GM11168 (cell line): Measurements from ENCODE around the gene IZUMO1.
"Not testable (repeated sequence)": the region's sequence is repeated elsewhere in the genome, so short reads cannot be mapped to it uniquely, and the experiment has no call there.

Experiments
- in situ Hi-C: fragments of 300-500 bp; cut with MboI; formaldehyde crosslinking; loops from one replicate; pipeline ENCODE4 v1.12.0; 2022; ENCODE audit warnings: low sequenced_read_pairs; ENCODE audit not compliant: unreplicated experiment

The IZUMO1 gene

DNA sequence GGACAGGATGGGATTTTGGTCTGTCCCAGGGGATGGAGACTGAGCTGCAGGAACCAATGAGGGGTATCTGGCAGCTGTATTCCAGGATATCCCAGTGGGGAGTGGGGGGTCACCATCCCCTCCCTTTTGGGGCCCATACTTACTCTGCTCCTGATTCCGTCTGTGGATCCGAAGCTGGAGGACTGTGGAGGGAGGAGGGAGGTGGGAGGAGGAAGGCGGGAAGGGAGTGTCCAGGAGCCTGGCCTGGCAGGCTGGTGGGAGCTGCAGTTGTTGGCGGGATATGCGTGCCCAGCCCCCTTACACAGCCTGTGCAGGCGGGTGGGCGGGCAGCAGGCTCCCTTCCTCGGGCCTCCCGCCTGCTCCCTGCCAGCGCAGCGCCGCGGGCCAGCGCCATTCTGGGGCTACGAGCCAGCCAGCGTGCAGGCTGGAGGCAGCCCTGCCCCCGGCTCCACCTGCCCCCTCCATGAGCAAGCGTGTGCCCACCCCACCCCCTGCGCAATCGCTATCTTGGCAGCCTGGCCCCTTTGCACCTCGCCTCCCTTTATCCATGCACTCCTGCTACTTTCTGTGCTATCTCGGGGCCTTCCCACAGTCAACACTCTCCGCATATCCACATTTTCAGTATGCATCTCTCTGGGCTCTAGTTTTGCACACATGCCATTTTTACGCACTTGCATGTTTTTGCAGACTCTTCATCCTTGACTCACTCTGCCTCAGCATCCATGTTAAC is 30.0 kb downstream of the IZUMO1 start:
- in situ Hi-C loops: no loop called here

DNA sequence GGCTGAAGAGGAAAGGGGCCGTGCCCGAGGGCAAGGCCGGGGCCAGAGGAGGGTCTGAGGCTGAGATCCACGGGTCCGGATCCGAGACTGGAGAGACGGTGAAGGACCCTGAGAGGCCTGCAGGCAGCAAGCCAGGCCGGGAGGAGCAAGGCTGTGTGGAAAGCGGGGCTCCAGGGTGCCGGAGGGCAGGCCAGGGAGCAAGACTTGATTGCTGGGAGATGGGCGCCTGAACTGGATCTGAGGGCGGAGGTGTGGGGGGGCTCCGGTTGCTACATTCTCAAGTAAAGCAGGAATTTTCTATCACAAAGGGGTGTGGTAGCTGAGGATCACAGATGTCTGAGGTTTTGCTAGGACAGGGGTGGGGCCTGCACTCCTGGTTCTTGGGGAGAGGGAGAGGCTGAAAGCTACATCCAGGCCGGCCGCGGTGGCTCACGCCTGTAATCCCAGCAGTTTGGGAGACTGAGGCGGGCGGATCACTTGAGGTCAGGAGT is 31.0 kb downstream of the IZUMO1 start:
- in situ Hi-C loops: no loop called here

DNA sequence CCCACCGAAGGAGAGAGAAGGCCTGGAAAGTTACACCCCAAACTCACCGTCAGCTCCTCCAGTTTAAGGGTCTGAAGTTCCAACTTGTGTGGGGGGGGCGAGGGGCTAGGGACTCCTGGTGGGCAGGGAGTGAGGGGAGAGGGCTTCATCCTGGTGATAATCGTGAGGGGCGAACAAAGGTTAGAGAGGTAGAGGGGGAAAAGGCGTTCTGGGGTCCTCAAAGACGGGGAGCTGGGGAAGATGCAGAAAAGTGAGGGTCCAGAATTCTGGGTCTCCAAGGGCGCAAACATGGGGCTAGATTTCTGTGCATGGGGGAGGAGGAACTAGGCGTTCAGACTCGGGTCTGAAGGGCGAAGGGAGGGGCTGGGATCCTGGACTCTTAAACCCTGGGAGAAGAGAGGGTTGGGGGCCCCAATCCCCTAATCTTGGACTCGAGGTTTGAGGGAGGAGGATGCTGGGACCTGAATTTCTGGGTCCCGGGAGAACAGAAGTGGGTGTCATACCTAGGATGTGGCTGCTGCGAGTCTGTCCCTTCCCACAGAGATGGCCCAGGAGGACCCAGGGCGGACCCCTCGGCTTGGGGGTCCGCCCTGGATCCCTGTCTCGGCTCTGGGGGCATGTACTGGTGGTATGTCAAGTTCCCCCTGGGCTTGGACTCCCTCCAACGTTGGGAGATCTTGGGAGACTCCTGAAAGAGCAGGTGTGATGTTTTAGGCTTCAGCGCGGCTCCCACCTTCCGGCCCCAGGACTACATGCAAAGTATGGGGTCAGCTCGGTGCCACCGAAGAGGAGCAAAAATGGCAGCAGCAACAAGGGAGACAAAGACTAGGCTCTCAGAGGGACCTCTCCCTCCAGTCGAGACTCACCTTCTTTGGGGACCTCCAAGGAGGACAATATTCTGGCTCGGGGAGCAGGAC is 31.7 kb downstream of the IZUMO1 start:
- in situ Hi-C loops: no loop called here

DNA sequence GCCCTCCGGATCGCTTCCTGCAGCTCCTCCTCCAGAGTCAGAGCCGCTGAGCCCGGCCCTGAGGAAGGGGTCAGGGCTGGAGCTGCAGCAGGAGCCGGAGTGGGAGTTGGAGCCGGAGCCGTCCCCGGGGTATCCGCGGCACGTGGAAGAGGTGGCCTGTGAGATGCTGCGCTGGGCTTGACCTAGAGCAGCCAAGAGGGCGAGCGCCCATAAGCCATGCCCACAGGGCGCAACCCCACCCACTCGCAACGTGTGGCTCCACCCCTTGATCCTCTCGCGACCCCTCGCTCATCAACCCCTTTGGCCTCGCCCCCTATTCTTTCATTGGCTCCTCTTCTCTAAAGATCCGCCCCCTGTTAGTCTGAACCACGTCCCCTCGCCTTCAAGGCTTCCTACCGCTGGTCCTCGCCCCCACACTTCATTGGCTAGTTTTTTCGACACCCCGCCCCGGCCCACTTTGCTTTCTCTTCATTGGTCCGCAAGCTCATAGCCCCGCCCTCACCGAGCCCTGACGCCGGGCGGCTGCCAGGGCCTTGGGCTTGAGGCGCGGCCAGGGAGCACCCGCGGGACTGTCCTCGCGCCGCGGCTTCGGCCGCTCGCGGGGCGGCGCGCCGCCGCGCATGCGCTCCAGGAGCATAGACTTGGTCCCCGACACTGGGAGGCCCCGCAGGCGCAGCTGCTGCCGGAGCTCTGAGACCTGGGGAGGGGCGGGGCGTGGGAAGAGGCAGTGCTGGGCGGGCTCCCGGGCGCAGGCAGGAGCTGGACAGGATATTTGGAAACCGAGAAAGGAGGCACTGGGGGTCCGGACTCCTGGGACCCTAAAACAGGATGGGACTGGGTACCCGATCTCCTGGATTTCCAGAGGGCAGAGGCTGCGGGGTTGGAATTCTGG is 32.6 kb downstream of the IZUMO1 start:
- in situ Hi-C loops: no loop called here

DNA sequence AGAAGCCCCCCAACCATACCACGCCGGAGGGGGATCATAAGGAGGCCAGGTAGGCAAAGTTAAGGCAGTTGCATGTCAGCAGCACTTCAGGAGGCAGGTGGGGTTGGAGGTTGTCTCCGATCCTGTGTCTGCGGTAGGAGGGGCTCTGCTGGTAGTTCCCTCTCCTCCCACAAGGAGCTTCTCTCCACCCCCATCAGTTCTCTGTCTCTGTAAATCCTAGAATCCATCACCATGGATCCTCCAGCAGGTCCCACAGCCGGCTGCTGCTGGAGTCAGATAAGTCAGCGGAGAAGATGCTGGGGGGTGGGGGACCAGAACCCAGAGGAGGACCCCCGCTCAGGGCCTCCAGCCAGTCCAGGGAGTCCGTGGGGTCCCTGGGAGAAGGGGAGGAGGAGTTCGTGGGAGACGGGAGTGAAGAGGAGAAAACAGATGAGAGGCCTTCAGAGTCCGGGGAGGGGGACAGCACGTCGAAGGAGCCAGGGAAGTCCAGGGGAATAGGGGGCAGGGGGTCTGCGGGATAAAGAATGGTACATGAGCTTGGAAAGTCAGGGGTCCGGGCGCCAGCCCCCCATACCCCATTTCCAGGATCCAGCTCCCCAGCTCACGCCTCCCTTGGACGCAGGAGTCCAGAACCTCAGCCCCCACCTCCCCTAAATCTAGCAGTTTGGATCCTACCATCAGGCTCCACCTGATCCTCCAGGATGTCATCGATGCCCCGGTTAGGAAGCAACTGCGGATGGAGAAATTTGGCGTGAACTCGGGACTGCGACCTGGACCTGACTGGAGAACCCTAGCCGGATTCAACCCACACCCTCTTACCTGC is 33.5 kb downstream of the IZUMO1 start:
- in situ Hi-C loops: no loop called here

DNA sequence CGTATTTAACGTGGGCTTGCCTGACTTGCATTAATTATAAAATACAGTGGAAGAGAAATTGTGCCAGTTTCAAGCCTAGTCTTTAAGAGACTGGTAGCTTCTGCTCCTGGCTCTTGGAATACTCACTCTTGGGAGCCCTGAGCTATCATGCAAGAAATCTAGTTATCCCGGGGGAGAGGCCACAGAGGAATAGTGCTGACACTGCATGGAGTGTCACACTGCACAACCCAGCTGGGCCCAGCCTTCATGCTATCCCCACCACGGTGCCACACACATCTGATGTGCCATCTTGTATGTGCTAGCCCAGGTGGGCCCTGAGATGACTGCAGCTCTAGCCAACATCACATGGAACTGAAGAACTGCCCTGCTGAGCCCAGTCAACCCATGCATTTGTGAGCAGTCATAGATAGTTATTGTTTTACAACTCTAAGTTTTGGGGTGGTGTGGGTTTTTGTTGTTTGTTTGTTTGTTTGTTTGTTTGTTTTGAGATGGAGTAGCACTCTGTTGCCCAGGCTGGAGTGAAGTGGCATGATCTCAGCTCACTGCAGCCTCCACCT is 35.5 kb downstream of the IZUMO1 start:
- in situ Hi-C loops: no loop called here

DNA sequence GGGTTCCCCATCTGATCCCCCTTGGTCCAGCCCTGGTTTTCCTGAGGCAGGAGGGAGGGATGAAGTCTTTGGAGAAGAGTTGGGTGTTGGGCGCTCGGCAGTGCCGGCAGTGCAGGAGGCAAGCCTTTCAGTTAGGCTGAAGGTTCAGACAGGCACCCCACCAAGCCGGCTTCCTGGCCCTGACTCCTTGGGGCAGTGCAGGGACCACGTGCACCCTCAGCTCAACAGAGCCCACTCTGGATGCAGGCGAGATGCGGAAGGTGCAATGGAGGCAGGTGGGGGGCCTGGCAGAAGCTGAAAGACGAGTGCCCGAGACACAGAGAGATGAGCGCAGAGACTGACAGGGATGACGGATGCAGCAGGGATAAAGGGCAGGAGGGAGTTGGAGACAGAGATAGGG is 38.2 kb downstream of the IZUMO1 start:
- in situ Hi-C loops: no loop called here

DNA sequence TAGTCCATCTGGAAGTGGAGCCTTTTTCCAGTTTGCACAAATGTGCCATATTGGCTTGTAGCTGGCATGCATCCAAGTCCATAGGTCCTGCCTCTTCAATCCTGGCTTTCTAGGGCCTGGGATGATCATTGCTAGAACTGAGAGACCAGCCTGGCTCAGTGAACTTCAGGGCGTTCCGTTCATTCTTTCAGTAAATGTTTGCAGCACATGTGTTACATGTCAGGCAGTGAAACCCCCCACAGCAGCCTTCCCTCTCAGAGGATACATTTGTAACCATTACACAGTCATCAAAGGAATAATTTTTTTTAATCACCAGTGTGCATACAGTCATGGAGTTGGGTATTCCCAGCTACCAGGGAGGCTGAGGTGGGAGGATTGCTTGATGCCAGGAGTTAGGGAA is 41.3 kb downstream of the IZUMO1 start:
- in situ Hi-C loops: no loop called here

DNA sequence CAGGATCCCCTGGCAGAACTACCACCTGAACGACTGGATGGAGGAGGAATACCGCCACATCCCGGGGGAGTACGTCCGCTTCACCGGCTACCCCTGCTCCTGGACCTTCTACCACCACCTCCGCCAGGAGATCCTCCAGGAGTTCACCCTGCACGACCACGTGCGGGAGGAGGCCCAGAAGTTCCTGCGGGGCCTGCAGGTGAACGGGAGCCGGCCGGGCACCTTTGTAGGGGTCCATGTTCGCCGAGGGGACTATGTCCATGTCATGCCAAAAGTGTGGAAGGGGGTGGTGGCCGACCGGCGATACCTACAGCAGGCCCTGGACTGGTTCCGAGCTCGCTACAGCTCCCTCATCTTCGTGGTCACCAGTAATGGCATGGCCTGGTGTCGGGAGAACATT is 43.4 kb downstream of the IZUMO1 start:
- in situ Hi-C loops: no loop called here

DNA sequence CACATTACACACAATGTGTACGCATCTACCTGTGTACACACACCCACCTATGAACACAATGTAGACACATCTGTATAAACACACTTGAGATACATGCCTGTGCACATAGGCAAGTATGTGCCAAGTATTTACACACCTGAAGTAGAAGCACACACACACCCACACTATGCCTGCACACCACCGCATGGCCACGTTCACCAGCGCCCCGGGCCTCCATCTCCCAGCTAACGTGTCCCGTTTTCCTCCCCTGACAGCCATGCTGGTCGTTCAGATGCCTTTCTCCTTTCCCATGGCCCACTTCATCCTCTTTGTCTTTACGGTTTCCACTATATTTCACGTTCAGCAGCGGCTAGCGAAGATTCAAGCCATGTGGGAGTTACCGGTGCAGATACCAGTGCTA is 44.0 kb downstream of the IZUMO1 start:
- in situ Hi-C loops: no loop called here

DNA sequence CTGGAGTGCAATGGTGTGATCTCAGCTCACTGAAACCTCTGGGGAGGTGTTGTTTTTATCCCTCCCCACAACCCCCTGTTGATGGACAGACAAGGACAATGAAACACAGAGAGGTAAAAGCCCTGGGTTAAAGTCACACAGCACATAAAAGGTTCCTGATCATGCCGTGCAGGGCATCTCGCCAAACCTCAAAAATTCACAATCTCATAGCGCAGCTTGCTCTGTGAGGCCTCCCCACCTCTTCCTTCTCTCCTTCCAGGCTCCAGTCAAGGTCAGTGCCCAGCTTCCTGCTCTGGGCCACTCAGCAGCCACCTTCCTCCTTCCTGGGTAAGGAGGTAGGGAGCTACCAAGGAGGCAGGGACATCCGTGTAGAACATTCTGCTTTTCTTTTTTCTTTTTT is 48.7 kb downstream of the IZUMO1 start:
- in situ Hi-C loops: no loop called here

DNA sequence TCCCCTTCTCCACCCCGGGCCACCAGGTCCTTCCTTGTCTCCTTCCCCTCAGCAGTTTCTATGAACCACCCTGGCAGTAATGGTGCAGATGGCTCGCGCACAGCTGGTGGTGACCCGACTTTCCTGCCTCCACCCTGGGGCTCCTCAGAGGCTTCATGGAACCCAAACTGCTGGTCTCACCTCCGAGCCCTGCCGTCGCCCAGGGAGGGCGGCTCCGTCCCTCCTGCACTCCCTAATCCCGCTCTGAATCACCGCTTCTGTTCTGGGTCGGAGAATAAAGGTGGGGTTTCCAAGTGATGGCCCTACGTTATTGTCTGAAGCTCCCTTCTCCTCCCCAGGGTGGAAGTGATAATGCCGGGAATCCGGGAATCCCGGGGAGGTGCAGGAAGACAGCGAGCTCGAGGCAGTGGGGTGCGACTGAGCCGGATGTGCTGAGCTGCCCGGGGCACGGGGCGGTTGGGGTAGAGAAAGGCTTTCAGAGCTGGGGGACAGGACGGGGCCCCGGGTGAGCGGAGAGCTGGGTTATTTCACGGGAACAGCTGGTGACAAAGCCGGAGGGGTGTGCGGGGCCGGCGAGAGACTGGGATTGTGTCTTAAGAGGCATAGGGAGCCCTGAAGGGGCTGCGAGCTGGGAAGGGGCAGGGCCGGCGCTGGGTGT is 50.2 kb downstream of the IZUMO1 start:
- in situ Hi-C loops: no loop called here

DNA sequence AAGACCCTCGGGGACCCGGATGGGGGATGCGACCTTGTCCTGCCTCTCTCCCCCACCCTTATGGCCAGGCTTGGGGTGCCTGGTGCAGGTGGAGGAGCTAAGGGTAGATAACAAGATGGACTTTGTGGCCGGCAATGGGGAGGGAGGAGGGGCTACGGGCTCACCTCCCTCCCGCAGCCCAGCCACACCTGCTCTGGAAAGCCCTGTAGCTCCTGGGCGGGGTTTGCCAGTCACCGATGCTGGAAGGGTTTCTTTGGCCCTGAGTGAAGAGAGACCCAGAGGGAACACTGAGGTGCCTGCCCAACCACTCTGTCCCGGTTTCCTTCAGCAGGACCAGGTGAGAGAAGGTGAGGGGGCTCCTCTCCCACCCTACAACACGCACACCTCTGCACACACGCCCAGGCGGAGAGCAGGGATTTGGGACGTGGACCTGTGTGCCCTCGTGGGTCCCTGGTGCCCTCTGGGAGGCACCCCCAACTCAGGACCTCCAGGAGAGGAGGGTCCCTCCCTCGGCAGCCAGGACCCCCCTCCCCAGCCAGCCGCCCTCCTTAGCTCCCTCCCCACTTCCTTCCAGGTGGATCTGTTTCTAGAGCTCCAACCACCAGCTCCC is 50.9 kb downstream of the IZUMO1 start, which contains the start of gene FUT2:
Gene FUT2, plus strand, starts transcription at position 229 of the 610 bp plus-strand sequence. CDS start 6,986 bp downstream, outside the sequence.
- in situ Hi-C loops: no loop called here

DNA sequence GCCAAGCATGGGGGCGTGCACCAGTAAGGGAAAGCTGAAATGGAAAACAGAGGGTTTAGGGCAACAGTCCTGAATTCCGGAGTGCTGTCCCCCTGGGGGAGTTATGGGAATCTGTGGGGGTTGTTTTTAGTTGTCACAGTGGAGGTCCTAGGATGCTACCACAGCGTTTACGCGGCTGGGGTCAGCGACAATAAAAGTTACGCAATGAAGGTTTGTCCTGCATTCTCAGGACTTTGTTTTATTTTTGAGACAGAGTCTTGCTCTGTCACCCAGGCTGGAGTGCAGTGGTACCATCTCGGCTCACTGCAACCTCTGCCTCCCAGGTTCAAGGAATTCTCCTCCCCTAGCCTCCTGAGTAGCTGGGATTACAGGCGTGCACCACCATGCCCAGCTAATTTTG is 53.1 kb downstream of the IZUMO1 start:
- in situ Hi-C loops: not testable (repeated sequence)
